OCI-LY1 (cell line): ENCODE data around the gene RAB3C.

ENCODE experiments used
- H2AFZ ChIP-seq: fragments of 200-600 bp; sonication (generic), shearing (Covaris generic); 2 replicates; pipeline ENCODE4 v1.6.0; 2014; ENCODE audit warnings: antibody characterized with exemption, mild to moderate bottlenecking, low read length
- H3F3A ChIP-seq: fragments of 200-600 bp; sonication (generic), shearing (Covaris generic); 2 replicates; pipeline ENCODE4 v1.6.0; 2014; ENCODE audit warnings: mild to moderate bottlenecking, antibody characterized with exemption, low read length, moderate library complexity; ENCODE audit not compliant: insufficient read depth
- H3K27ac ChIP-seq: fragments of 200-600 bp; sonication (generic); 2 replicates; pipeline ENCODE4 v1.5.1; 2014; ENCODE audit warnings: low read length, mixed run types, mild to moderate bottlenecking, low read depth; ENCODE audit not compliant: poor library complexity, severe bottlenecking
- H3K27me3 ChIP-seq: fragments of 200-600 bp; sonication (generic); 2 replicates; pipeline ENCODE4 v1.6.0; 2014; ENCODE audit warnings: antibody characterized with exemption, mild to moderate bottlenecking, low read length, moderate library complexity; ENCODE audit not compliant: insufficient read depth
- H3K36me3 ChIP-seq: fragments of 200-600 bp; sonication (generic); 2 replicates; pipeline ENCODE4 v1.6.1; 2014; ENCODE audit warnings: mild to moderate bottlenecking, antibody characterized with exemption, low read length, moderate library complexity, mixed read lengths; ENCODE audit not compliant: insufficient read depth
- H3K4me1 ChIP-seq: fragments of 200-600 bp; sonication (generic); 2 replicates; pipeline ENCODE4 v1.5.1; 2014; ENCODE audit warnings: mild to moderate bottlenecking, low read length, moderate library complexity; ENCODE audit not compliant: insufficient read depth, severe bottlenecking
- H3K4me2 ChIP-seq: fragments of 200-600 bp; sonication (generic), shearing (Covaris generic); 2 replicates; pipeline ENCODE4 v1.6.1; 2014; ENCODE audit warnings: low read length
- H3K4me3 ChIP-seq: fragments of 200-600 bp; sonication (generic); 2 replicates; pipeline ENCODE4 v1.5.1; 2014; ENCODE audit warnings: low read length, low read depth, mild to moderate bottlenecking, mixed read lengths; ENCODE audit not compliant: poor library complexity, severe bottlenecking
- H3K79me2 ChIP-seq: fragments of 200-600 bp; shearing (Covaris generic); 2 replicates; pipeline ENCODE4 v1.6.1; 2016; ENCODE audit warnings: mixed run types, low read length, mixed read lengths; ENCODE audit not compliant: insufficient read depth
- H3K9ac ChIP-seq: fragments of 200-600 bp; sonication (generic), shearing (Covaris generic); 2 replicates; pipeline ENCODE4 v1.6.1; 2014; ENCODE audit warnings: mild to moderate bottlenecking, low read length, mixed read lengths
- H3K9me2 ChIP-seq: fragments of 200-600 bp; sonication (generic), shearing (Covaris generic); 2 replicates; pipeline ENCODE4 v1.6.1; 2014; ENCODE audit warnings: low read depth, mild to moderate bottlenecking, low read length, mixed read lengths
- H3K9me3 ChIP-seq: fragments of 200-600 bp; shearing (Covaris generic); 2 replicates; pipeline ENCODE4 v1.6.1; 2014; ENCODE audit warnings: low read length, mixed read lengths
- H4K20me1 ChIP-seq: fragments of 200-600 bp; sonication (generic), shearing (Covaris generic); 2 replicates; pipeline ENCODE4 v1.6.0; 2016; ENCODE audit warnings: mild to moderate bottlenecking, low read length; ENCODE audit not compliant: insufficient read depth
- EZH2 ChIP-seq: fragments of 200-600 bp; sonication (generic), shearing (Covaris generic); IDR thresholded peaks from 2 replicates; pipeline ENCODE4 v1.8.0; 2017; ENCODE audit warnings: borderline replicate concordance, mixed run types, mild to moderate bottlenecking, antibody characterized with exemption, low read length, moderate library complexity, mixed read lengths
- TF ChIP-seq, protein P1 (sequence below): fragments of 200-600 bp; sonication (generic), shearing (Covaris generic); IDR thresholded peaks from 2 replicates; pipeline ENCODE4 v1.5.1; 2017; ENCODE audit warnings: mild to moderate bottlenecking, antibody characterized with exemption, low read length, moderate library complexity, mixed read lengths

RAB3C gene

DNA sequence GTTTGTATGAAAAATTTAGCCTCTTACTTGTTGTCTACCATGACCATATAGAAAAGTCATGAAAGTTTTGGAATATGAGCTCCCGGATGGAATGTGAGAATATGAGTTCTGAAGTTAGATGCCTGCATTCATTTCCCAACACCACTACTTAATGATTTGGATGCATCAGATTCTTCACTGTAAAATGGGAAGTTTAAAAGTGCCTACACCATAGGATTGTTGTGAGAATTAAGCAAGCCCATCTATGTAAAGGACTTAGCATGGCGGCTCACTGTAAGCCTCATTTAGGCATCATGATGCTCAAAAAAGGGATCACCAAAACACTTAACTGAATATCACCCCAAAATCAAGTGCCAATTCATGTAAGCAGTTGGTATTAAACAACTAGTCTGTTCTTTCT lies 177.3 kb downstream of the RAB3C start:
- Histone ChIP-seq H3K4me1 (no peaks in the 10 kb centered on the region), H3K9ac (no peak overlapping the region), H3K27ac (no peak overlapping the region), H3K4me2 (no peak overlapping the region), H3K79me2 (no peaks in the 10 kb centered on the region), H3F3A (no peaks in the 10 kb centered on the region), H3K9me2 (no peaks in the 10 kb centered on the region), H4K20me1 (no peaks in the 10 kb centered on the region), H3K27me3 (no peaks in the 10 kb centered on the region), H3K4me3 (no peak overlapping the region), H2AFZ (no peak overlapping the region), H3K36me3 (no peaks in the 10 kb centered on the region), H3K9me3 (no peaks in the 10 kb centered on the region)
- no peak for TF ChIP-seq EZH2
- TF ChIP-seq, protein P1, sequence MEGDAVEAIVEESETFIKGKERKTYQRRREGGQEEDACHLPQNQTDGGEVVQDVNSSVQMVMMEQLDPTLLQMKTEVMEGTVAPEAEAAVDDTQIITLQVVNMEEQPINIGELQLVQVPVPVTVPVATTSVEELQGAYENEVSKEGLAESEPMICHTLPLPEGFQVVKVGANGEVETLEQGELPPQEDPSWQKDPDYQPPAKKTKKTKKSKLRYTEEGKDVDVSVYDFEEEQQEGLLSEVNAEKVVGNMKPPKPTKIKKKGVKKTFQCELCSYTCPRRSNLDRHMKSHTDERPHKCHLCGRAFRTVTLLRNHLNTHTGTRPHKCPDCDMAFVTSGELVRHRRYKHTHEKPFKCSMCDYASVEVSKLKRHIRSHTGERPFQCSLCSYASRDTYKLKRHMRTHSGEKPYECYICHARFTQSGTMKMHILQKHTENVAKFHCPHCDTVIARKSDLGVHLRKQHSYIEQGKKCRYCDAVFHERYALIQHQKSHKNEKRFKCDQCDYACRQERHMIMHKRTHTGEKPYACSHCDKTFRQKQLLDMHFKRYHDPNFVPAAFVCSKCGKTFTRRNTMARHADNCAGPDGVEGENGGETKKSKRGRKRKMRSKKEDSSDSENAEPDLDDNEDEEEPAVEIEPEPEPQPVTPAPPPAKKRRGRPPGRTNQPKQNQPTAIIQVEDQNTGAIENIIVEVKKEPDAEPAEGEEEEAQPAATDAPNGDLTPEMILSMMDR = no peak

GRCh38 chr5:58761407-58761806 lies 178.5 kb downstream of the RAB3C start:
- TF ChIP-seq EZH2 = no peak
- TF ChIP-seq, protein P1 = no peak
- Histone ChIP-seq H3K9ac (no peak overlapping the region), H3K4me1 (no peaks in the 10 kb centered on the region), H3K27ac (no peak overlapping the region), H3F3A (no peaks in the 10 kb centered on the region), H4K20me1 (no peaks in the 10 kb centered on the region), H3K4me2 (no peak overlapping the region), H3K9me3 (no peaks in the 10 kb centered on the region), H2AFZ (no peak overlapping the region), H3K9me2 (no peaks in the 10 kb centered on the region), H3K79me2 (no peaks in the 10 kb centered on the region), H3K36me3 (no peaks in the 10 kb centered on the region), H3K27me3 (no peaks in the 10 kb centered on the region), H3K4me3 (no peak overlapping the region)

- Histone ChIP-seq H3F3A (no peaks in the 10 kb centered on the region), H3K27ac (no peak overlapping the region), H3K36me3 (no peaks in the 10 kb centered on the region), H4K20me1 (no peaks in the 10 kb centered on the region), H3K9me3 (no peaks in the 10 kb centered on the region), H2AFZ (no peak overlapping the region), H3K27me3 (no peaks in the 10 kb centered on the region), H3K79me2 (no peaks in the 10 kb centered on the region), H3K9ac (no peak overlapping the region), H3K4me1 (no peaks in the 10 kb centered on the region), H3K4me2 (no peak overlapping the region), H3K9me2 (no peaks in the 10 kb centered on the region), H3K4me3 (no peak overlapping the region)
- no peak for TF ChIP-seq EZH2
- TF ChIP-seq, protein P1 = no peak
Observed at GRCh38 chr5:58763390-58763789, 180.5 kb downstream of the RAB3C start.
